ENCODE measurements around the gene BBIP1. TPM values are rescaled to one million over a fixed set of nuclear protein-coding genes. Genes with fewer than 3 reads are reported as not detected.
A peak's percentile ranks its signal among the peaks of the same experiment; 100 is the strongest.

The BBIP1 gene
- total and polyA plus RNA-seq, 9 of the 15 experiments (the other 6 are each of a cell fraction or from before 2014, with no cell fraction given): 5.2 to 31.0 (median 19.4) TPM

DNA sequence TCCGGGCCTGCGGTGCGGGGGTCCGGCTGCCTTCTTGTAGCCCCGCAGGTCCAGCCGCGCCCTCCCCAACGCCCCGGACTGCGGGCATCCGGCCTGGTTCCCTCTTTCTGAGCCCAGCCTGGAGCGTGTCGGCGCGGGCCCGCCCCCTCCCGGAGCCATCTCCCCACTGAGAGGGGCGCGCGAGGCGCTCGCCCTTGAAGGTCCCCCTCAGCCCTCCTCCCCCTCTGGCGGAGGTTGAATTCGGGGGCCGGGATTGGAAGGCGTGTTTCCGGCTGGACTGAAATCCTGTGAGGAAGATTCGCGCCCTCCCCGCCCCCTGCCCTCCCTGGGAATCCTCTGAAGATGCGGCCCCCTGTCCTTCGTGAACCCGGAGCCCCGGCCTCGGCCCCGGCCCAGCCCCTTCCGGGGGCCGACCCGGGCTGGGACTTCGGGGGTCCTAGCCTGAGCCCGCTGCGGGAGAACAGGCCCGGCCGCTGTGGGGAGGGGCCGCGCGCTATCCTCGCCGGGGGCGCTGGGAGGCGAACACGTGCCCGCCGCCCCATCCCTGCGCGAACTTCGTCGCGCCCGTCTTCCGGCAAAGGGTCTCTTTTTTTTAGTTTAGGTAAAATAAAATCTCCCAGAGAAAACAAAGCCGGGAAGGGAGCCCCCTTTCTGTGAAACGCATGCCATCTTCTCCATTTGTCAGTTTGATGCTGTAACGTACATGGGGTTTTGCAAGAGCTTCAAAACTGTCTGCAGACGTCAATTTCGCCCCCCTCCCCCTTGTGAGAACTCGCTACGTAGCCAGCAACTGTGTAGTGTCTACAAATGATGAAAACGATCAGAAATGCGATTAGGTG lies 46.6 kb downstream of the BBIP1 start (continued):
- no peak for TF ChIP-seq ZBTB8A (IDR thresholded peaks at IDR 0.05; ENCODE audit: partially characterized antibody)
- TF ChIP-seq CC2D1A (IDR thresholded peaks at IDR 0.05): no peak
- peak; percentile 65; the same call in 1 of the 2 replicates for TF ChIP-seq ZKSCAN8 (CRISPR knock-in tag; IDR thresholded peaks at IDR 0.05)
- TF ChIP-seq PRPF4 (IDR thresholded peaks at IDR 0.05; ENCODE audit: insufficient read depth, low read depth, low read length, poor library complexity, severe bottlenecking): no peak
- no peak for TF ChIP-seq ZNF512 (tag; IDR thresholded peaks at IDR 0.05)
- TF ChIP-seq DMBX1 (CRISPR knock-in tag; IDR thresholded peaks at IDR 0.05; ENCODE audit: borderline replicate concordance): no peak
- TF ChIP-seq VEZF1 (CRISPR knock-in tag; IDR thresholded peaks at IDR 0.05): peak; percentile 86
- TF ChIP-seq MCM5 (IDR thresholded peaks at IDR 0.05; ENCODE audit: low read depth): no peak
- TF ChIP-seq POLR2AphosphoS5 (IDR thresholded peaks at IDR 0.05; ENCODE audit: control insufficient read depth, insufficient read depth, low read depth, low read length): peak; percentile 23
- no peak for TF ChIP-seq KLF13 (tag; IDR thresholded peaks at IDR 0.05; ENCODE audit: borderline replicate concordance, low read depth)
- TF ChIP-seq SIN3A (IDR thresholded peaks at IDR 0.05; ENCODE audit: borderline replicate concordance in 2 of 2, control insufficient read depth in 1 of 2, low read depth in 2 of 2, low read length in 2 of 2): peak in 1 of 2 experiments; percentile 19; a peak in 1 of 4 replicates
- TF ChIP-seq, protein P1, sequence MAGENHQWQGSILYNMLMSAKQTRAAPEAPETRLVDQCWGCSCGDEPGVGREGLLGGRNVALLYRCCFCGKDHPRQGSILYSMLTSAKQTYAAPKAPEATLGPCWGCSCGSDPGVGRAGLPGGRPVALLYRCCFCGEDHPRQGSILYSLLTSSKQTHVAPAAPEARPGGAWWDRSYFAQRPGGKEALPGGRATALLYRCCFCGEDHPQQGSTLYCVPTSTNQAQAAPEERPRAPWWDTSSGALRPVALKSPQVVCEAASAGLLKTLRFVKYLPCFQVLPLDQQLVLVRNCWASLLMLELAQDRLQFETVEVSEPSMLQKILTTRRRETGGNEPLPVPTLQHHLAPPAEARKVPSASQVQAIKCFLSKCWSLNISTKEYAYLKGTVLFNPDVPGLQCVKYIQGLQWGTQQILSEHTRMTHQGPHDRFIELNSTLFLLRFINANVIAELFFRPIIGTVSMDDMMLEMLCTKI (IDR thresholded peaks at IDR 0.05; ENCODE audit: partially characterized antibody): no peak
- no peak for TF ChIP-seq ZNF212 (CRISPR knock-in tag; IDR thresholded peaks at IDR 0.05)
- TF ChIP-seq ZNF23 (CRISPR knock-in tag; IDR thresholded peaks at IDR 0.05): no peak
- TF ChIP-seq JUND (IDR thresholded peaks at IDR 0.05; ENCODE audit: borderline replicate concordance, low read depth, low read length): 0 out of 2 replicates have a peak, but pooled peaks have one; percentile 30
- no peak for TF ChIP-seq JUND (tag; IDR thresholded peaks at IDR 0.05; ENCODE audit: borderline replicate concordance, low read depth, low read length)
- 0 out of 2 replicates have a peak, but pooled peaks have one; percentile 32 for TF ChIP-seq FOXJ2 (tag; IDR thresholded peaks at IDR 0.05)
- TF ChIP-seq ILK (tag; IDR thresholded peaks at IDR 0.05; ENCODE audit: borderline replicate concordance, low read depth): no peak
- TF ChIP-seq PHTF2 (CRISPR knock-in tag; IDR thresholded peaks at IDR 0.05): no peak
- peak in 1 of 3 experiments; percentile 50 for TF ChIP-seq YY1 (IDR thresholded peaks at IDR 0.05; ENCODE audit: borderline replicate concordance in 1 of 3, control insufficient read depth in 1 of 3, extremely low read depth in 1 of 3, insufficient read depth in 3 of 3, insufficient read length in 1 of 3, insufficient replicate concordance in 2 of 3, low read depth in 1 of 3, low read length in 2 of 3)
- no peak for TF ChIP-seq POLR3A (IDR thresholded peaks at IDR 0.05; ENCODE audit: borderline replicate concordance, extremely low read depth, insufficient read depth, insufficient read length)

Data from K562 (cell line).